Measurements from ENCODE around the gene FLACC1.

DNA sequence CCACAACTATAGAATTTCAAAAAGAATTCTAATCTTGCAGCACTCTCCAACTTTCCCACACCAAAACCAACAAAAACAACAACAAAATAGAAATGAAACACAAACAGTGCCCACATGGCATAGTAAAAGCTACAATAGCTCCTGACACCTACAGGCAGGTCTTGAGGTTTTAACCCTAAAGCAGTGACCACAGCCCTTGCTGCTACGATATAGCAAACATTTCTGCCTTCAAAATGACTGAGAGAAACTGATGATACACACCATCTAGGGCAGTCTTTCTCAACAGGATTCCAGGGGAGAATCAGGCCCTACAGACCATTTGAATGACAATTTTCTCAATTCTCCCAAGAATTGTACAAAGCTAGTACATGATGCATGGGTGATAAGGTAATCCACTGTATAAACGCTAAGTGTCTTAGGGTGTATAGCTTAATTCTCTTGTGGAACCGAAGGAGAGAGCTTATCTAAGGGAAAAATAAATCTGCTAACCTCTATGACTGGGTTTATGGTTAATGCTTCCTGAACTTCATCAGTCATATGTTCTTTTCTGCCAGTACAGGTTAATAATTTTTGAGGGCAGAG lies 47.6 kb upstream of the FLACC1 start:
- TF ChIP-seq EZH2 (IDR thresholded peaks at IDR 0.05; ENCODE audit: insufficient read depth, poor library complexity, severe bottlenecking) (no peak), EZH2phosphoT487 (IDR thresholded peaks at IDR 0.05; ENCODE audit: insufficient read depth, low read depth) (no peak)
